Measurements from ENCODE around the gene GGCT. TPM values are rescaled to one million over a fixed set of nuclear protein-coding genes. Genes with fewer than 3 reads are reported as not detected.

GGCT gene
- polyA plus RNA-seq, 1 donor (not counting 4 experiments of a cell fraction or from before 2014, with no cell fraction given), result 59.8 TPM

- no peaks in the 10 kb centered on the region for H3K36me3 ChIP-seq (ENCODE audit: control insufficient read depth in 2 of 2, extremely low read depth in 1 of 2, insufficient read depth in 2 of 2, low read length in 2 of 2)
- no peaks in the 10 kb centered on the region for H3K27me3 ChIP-seq (ENCODE audit: control insufficient read depth, extremely low read depth, insufficient read depth, low read length)
- dilution Hi-C loops (cut with MboI; ENCODE audit: extremely low pct_ligation_motif_present, low sequenced_read_pairs), result no loop called here
- no peak overlapping the region for H3K27ac ChIP-seq (ENCODE audit: control insufficient read depth, insufficient read depth, low read length)
- no peak overlapping the region for H2AFZ ChIP-seq (ENCODE audit: control insufficient read depth, low read length)
- no peak overlapping the region for H3K4me3 ChIP-seq (ENCODE audit: control insufficient read depth in 2 of 3, extremely low read depth in 1 of 3, insufficient read depth in 2 of 3, low read depth in 1 of 3, low read length in 3 of 3)
- peaks cover 14% of the 10 kb centered on the region for H3K4me1 ChIP-seq (ENCODE audit: control insufficient read depth, extremely low read depth, insufficient read depth, low read length)
- H3K79me2 ChIP-seq (ENCODE audit: control insufficient read depth, insufficient read depth, low read length), result no peaks in the 10 kb centered on the region
- TF ChIP-seq, protein P1, sequence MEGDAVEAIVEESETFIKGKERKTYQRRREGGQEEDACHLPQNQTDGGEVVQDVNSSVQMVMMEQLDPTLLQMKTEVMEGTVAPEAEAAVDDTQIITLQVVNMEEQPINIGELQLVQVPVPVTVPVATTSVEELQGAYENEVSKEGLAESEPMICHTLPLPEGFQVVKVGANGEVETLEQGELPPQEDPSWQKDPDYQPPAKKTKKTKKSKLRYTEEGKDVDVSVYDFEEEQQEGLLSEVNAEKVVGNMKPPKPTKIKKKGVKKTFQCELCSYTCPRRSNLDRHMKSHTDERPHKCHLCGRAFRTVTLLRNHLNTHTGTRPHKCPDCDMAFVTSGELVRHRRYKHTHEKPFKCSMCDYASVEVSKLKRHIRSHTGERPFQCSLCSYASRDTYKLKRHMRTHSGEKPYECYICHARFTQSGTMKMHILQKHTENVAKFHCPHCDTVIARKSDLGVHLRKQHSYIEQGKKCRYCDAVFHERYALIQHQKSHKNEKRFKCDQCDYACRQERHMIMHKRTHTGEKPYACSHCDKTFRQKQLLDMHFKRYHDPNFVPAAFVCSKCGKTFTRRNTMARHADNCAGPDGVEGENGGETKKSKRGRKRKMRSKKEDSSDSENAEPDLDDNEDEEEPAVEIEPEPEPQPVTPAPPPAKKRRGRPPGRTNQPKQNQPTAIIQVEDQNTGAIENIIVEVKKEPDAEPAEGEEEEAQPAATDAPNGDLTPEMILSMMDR (optimal IDR thresholded peaks at IDR 0.05 in 1 of 3, IDR thresholded peaks at IDR 0.05 in 1 of 3, conservative IDR thresholded peaks at IDR 0.05 in 1 of 3; ENCODE audit: extremely low read depth in 1 of 3, insufficient read depth in 2 of 3, low read length in 3 of 3), result no peak
- TF ChIP-seq EZH2 (IDR thresholded peaks at IDR 0.05; ENCODE audit: low read length), result no peak
- no peak for DNase-seq (ENCODE audit: low read depth, low spot score)
- H3K9me3 ChIP-seq (ENCODE audit: control insufficient read depth, low read depth, low read length), result no peaks in the 10 kb centered on the region
- H3K4me2 ChIP-seq (ENCODE audit: control insufficient read depth, extremely low read depth, insufficient read depth, low read depth, low read length), result no peak overlapping the region
- H4K20me1 ChIP-seq (ENCODE audit: control insufficient read depth, extremely low read depth, insufficient read depth, low read length), result no peaks in the 10 kb centered on the region
- no peaks in the 10 kb centered on the region for H3K9me1 ChIP-seq (ENCODE audit: control insufficient read depth, extremely low read depth, insufficient read depth, low read length)
- H3K9ac ChIP-seq (ENCODE audit: control insufficient read depth, extremely low read depth, insufficient read depth, low read length), result no peak overlapping the region
- FAIRE-seq, result no peak
Measured at GRCh38 chr7:30525429-30525828, 20.8 kb upstream of the GGCT start.

GRCh38 chr7:30524545-30524944, 19.9 kb upstream of the GGCT start:
- H3K4me2 ChIP-seq (ENCODE audit: control insufficient read depth, extremely low read depth, insufficient read depth, low read depth, low read length), result no peak overlapping the region
- dilution Hi-C loops (cut with MboI; ENCODE audit: extremely low pct_ligation_motif_present, low sequenced_read_pairs), result no loop called here
- H3K27ac ChIP-seq (ENCODE audit: control insufficient read depth, insufficient read depth, low read length), result no peak overlapping the region
- peaks cover 18% of the 10 kb centered on the region for H3K4me1 ChIP-seq (ENCODE audit: control insufficient read depth, extremely low read depth, insufficient read depth, low read length)
- H3K79me2 ChIP-seq (ENCODE audit: control insufficient read depth, insufficient read depth, low read length), result no peaks in the 10 kb centered on the region
- DNase-seq (ENCODE audit: low read depth, low spot score), result no peak
- H3K9me1 ChIP-seq (ENCODE audit: control insufficient read depth, extremely low read depth, insufficient read depth, low read length), result no peaks in the 10 kb centered on the region
- no peaks in the 10 kb centered on the region for H3K27me3 ChIP-seq (ENCODE audit: control insufficient read depth, extremely low read depth, insufficient read depth, low read length)
- no peak overlapping the region for H3K4me3 ChIP-seq (ENCODE audit: control insufficient read depth in 2 of 3, extremely low read depth in 1 of 3, insufficient read depth in 2 of 3, low read depth in 1 of 3, low read length in 3 of 3)
- H2AFZ ChIP-seq (ENCODE audit: control insufficient read depth, low read length), result no peak overlapping the region
- H3K36me3 ChIP-seq (ENCODE audit: control insufficient read depth in 2 of 2, extremely low read depth in 1 of 2, insufficient read depth in 2 of 2, low read length in 2 of 2), result no peaks in the 10 kb centered on the region
- H4K20me1 ChIP-seq (ENCODE audit: control insufficient read depth, extremely low read depth, insufficient read depth, low read length), result no peaks in the 10 kb centered on the region
- no peaks in the 10 kb centered on the region for H3K9me3 ChIP-seq (ENCODE audit: control insufficient read depth, low read depth, low read length)
- no peak overlapping the region for H3K9ac ChIP-seq (ENCODE audit: control insufficient read depth, extremely low read depth, insufficient read depth, low read length)
- no peak for FAIRE-seq
- TF ChIP-seq EZH2 (IDR thresholded peaks at IDR 0.05; ENCODE audit: low read length), result no peak
- TF ChIP-seq, protein P1 (optimal IDR thresholded peaks at IDR 0.05 in 1 of 3, IDR thresholded peaks at IDR 0.05 in 1 of 3, conservative IDR thresholded peaks at IDR 0.05 in 1 of 3; ENCODE audit: extremely low read depth in 1 of 3, insufficient read depth in 2 of 3, low read length in 3 of 3), result no peak
